NCI-H2227 (cell line): ENCODE results near the gene RALGPS2.
"Not testable (repeated sequence)": the region's sequence is repeated elsewhere in the genome, so short reads cannot be mapped to it uniquely, and the experiment has no call there.

Experiments used
- DNase-seq: peaks from one replicate; lab custom pipeline; 2025; ENCODE audit not compliant: unreplicated experiment; lab: John Stamatoyannopoulos, UW

Gene RALGPS2

DNA sequence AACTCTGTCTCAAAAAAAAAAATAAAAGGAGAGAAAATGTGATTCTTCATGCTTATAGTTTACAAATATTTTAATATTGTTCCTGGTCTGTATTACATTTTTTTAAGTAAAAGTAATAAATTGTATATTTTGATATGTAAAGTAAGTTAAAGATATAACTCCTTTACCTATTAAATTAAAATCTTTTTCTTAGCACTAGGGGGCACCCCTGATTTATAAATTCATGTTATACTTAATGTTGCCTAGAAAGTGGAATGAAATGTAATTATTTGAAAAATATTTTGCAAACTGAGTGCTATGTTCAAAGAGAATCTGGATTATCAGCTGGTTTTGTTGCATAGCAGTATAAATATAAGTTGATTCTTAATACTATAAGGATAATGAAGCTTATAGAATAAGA lies 49.2 kb downstream of the RALGPS2 start:
- peak; percentile 46 for DNase-seq

DNA sequence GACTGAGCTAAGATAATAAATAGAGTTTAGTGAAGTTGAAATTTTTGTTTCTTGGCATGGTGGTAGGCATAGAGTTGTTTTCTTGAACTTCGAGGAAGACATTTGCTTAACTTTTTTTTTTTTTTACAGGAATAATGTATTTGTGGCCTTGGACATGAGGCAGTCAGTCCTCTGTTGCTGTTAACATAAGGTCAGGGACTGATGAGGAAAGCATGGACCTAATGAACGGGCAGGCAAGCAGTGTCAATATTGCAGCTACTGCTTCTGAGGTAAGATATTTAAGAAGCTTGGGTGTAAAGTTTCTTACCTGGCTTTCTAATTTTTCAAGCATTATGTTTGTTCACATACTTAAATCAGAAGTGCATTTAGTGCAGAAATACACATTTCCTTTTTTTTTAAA lies 51.5 kb downstream of the RALGPS2 start:
- DNase-seq = no peak

DNA sequence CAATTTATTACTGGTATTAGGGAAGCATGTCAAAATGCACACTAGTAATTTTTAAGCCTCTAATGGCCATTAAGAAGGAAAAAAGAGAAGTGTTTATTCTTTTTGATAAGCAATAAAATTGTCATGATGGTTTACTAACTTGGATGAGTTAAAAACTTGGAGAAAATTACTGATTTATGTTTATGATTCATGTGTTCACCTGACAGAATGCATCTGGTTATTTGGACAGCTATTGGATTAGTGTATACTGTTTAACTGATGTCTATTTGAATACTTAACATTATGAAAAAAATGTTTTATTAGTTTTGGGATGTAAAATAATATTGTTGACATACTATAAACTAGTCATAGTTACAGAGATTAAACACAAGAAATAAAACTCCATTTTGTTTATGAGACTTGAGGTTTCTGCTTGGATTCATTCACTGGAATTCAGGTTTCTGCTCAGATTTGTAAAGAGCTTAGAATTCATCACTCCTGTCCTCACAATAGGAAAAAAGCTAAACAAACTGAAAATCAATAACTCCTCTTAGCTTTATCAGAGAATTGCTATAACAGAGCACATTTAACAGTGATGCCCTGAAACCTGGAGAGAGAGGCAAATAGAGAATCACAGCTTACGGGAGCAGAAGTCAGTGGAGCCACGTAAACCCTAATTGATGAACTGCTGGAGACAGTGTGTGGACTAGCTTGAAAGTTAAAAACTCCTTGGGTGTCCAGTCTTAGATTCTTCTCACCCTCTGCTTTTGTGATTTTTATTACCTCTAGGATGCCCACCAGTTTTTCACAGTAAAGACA lies 56.7 kb downstream of the RALGPS2 start:
- no peak for DNase-seq

DNA sequence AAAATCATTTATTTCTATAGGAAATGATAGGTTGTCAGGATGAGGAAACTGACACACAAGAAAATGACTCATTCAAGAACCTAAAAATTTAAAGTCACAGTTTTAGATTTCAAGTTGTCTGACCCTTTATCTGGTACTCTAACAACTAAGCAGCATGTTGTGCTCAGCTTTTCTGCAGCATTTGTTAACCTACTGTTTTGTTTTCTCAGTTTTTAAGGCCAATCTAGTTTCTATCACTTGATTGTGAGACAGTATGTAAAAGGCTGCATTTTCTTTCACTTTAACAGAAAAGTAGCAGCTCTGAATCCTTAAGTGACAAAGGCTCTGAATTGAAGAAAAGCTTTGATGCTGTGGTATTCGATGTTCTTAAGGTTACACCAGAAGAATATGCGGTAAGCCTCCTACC lies 59.1 kb downstream of the RALGPS2 start:
- no peak for DNase-seq

DNA sequence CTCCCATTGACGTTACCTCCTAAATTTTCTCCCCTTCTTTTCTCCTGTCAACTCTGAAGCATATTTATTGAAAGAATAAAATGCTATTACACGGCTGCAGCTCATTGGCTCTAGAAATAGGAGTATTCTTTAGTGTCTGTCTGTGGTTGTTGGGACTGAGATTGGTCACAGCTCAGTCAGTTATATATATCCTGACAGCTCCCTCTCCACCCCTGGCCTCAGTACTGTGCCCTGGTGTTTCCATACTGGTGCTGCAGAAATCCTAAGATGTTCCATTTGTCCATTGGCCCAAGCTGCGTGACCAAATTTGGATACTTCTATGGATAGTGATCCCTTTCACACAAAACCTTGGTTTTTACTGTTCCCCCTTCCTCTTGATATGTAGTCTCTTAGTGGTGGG lies 67.3 kb downstream of the RALGPS2 start:
- DNase-seq = no peak

DNA sequence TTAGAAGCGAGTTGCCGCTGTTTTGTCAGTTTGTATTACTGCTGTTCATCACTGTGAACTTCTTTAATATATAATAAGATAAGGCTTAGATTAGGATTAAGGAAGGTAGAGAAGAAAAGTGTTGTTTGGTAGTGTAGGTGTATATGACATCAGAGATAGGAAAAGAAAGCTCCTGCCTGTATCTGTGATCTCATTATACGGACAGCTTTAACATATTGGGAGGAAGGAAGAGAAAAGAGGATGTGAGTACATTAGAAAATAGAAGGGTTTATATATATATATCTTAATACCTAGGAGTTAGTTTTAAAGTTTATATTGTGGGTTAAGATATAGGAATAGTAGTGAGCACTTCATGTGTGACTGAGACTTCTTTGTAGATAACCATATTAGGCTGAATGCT lies 71.0 kb downstream of the RALGPS2 start:
- no peak for DNase-seq

DNA sequence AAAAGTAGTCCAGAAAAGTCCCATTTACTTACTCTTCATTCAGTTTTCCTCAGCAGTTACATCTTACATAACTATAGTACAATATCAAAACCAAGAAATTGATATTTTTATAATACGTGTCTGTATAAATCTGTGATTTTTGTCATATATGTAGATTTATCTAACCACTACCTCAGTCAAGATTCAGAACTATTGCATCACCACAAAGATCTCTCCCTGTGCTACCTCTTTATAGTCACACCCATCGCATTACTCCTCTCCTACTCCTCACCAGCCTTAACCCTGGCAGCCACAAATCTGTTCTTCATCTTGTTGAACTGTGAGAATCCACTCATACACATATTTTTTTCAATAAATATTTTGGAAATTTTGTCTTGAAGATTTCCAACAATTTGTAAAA lies 72.5 kb downstream of the RALGPS2 start:
- DNase-seq = no peak

DNA sequence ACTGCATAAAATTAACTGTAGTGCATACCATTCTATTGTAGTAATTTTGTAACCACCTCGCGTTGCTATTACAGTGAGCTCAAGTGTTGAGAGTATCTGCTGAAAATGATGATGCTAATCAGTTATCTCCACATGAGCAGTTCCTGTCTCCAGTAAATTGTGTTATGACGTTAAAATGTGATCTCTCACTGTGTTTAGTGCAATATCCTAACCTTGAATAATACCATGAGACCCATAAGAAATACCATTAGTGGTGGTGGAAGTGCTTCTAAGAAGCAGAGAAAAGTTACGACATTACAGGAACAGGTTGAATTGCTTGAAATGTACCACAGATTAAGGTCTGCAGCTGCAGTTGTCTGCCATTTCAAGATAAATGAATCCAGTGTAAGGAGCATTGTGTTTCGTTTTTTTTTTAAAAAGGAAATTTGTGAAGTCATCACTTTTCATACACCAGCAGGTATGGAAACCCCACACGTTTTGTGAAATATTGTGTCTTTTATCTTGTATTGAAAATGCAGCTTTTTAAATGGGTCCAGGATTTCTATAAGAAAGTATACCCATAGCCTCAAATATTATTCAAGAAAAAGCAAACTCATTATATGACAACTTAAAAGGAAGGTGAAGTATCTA lies 73.3 kb downstream of the RALGPS2 start:
- no peak for DNase-seq

DNA sequence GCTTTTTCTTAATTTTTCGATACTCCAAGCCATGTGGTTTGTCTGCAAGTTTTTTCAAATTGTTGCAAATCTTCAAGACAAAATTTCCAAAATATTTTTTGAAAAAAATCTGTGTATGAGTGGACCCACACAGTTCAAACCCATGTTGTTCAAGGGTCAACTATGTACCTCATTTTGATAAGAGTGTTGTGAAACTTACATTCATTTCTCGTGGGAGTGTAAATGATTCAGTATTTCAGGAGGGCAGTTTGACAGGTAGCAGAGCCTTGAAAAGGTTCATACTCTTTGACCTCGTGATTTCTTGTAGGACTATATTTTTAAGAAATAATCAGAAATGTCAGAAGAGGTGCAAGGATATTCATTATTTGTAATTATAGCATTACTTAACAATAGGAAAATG lies 77.8 kb downstream of the RALGPS2 start:
- DNase-seq = no peak

DNA sequence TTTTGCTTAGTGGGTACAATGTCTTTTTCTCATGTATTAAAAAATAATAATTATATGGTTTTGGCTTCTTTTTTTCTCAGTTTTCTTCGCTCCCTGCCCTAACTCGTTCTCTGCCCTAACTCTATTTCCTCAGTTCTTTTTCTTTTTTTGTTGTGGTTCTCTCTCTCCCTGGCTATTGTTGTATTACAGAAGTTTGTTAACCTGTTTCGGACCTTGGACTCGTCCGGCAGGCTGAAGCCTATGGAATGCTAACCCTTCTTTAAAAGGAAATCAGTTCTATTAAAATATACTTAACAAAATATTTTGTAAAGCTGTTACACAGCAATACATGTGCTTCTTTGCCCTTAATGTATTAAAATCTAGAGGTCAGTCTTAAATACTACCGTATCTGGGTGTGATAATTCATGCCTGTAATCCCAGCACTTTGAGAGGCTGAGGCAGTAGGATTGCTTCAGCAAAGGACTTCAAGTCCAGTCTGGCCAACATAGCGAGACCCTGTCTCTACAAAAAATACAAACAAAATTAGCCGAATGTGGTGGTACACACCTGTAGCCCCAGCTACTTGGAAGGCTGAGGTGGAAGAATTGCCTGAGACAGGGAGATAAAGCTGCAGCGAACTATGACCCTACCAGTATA lies 81.7 kb downstream of the RALGPS2 start:
- DNase-seq = no peak

DNA sequence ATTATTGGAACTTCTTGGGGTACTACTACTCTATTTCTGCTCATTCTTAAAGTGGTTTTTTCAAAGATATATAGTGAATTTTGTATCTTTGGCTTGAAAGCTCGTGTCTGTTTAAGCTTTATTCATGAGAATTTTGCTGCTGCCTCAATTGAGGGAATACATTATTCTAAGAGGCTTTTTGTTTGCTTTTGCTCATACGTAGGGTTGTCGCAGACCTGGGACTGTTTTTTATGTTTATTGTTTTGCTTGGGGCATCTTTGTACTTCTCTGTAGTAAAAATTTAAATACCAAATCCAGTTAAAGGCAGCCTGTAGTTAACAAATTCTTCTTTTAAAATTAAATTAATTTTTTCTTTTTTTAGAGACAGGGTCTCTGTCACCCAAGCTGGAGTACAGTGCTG lies 83.5 kb downstream of the RALGPS2 start:
- no peak for DNase-seq

DNA sequence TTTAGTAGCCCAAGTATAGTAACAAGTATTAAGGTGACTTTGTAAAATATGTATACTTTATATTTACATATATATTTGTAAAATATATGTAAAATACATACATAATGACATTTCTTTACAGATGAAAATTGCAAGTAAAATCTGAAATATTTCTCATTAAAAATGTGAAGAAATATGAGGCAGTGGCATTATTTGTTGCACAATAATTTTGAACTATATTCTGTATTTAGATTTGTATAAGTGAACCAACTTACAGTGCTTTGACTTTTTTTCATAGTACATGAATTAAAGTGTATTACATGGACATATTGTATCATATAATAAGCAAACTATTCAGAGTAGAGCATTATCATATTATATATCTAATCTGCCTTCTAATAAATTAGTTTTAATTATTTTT lies 85.5 kb downstream of the RALGPS2 start:
- DNase-seq = no peak

DNA sequence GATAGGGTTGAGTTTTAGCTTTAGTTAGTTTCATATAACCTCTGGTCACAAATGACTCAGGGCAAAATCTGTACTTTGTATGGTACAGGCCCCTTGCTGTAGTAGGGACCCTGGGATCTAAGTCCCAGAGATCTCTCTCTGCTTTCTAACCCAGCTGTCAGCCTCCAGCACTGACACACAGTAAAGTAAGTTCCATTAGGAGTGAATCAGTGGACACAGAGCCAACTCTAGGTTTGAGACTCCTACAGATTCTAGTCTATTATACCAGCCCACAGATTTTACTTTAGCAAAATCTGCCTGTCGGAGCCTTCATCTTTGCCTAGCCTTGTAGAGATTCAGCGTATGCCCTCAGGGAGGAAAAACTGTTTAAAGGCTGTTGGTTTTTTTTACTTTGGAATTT lies 93.4 kb downstream of the RALGPS2 start:
- DNase-seq = no peak

DNA sequence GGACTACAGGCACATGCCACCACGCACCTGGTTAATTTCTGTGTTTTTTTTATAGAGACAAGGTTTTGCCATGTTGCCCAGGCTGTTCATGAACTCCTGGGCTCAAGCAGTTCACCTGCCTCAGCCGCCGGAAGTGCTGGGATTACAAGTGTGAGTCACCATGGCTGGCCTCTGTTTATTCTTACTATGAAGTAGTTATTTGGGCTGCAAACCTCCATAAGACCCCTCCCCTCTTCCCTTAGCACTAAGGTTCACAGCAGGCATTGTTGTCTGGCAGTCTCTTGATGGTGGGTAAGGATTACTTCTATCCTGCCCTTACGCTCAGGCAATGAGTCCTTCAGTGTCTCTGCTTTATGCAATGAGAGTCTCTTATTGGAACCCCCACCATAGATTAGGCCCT lies 94.1 kb downstream of the RALGPS2 start:
- DNase-seq = peak; percentile 6

DNA sequence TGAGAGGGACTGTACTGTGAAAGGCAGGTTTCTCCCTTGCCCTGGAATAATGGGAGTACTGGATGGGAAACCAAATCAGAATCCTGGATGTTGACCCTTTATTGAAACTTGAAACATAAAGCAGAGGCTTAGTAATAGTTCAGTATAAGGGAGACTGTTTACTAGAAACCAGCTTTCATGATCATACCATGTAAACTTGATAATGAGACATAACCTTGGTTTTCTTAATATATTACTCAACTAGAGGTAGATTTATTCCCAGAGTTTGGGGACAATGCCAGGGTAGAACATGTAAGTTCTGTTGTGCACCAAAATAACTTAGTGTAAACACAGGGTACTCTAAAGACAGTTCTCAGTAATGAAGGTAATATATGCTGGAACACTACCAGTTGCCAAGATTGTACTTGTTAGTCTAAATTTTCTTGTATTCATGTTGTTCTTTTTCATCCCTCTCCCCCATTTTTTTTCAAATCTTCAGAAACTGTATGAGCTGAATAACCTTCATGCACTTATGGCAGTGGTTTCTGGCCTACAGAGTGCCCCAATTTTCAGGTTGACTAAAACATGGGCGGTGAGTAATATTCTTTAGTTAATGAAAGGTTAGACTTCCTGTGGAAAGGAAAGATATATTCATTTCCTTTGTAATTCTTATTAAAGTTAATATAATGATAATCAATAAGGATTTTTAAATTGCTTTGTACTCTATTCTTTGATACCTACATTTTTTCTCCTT lies 96.3 kb downstream of the RALGPS2 start:
- no peak for DNase-seq

DNA sequence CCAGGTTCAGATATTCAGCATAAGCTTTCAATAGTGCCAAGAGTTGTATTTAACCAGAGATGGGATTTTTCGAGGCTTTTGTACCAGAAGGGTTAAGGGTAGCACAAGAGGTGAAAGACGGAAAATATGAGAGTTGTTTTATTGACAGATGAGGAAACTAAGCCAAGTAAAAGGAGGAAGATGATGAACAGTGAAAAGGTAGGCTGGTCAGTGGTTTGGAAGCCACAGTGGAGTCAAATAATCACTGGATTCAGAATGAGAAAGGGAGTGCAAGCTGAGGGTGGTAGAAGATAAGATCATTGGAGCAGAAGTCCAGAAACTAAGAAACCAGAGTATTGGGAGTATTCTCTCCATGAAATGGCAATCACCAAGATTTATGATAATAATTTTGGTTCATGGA lies 100.1 kb downstream of the RALGPS2 start:
- no peak for DNase-seq

DNA sequence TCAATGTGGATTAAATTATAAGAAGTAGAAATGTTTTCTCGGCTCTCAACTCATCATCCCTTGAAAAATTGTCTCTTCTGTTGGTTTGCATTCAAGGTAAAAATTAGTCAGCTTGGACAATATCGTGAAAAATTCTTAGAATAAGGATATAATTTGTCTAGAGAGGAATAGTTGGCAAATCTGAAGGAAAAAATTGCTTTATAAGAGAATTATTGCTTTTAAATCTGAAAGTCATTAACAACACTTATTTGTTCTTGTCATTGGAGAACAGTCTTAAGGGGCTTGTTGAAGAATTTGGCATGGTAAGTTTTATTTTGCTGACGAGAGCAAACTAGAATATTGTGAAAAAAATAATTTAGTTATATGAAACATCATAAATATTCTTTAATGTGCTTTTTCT lies 119.4 kb downstream of the RALGPS2 start:
- no peak for DNase-seq

DNA sequence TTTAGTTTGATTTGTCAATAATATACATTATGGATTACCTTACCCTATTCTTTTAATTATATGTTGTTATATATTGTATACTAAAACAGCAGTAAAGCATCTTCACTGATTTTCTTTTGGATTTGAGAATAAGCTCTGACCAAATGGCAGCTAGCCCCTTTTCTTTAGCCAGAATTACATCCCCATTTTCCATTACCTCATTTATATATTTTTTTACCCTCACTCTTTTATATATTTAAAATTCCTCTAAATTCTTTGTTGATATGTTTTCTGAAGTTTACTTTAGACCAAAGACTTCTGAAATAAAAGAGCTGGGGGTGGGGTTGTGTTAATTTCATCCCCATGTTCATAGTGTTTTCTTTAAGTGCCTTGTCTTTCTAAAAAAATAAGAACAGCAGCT lies 121.3 kb downstream of the RALGPS2 start:
- DNase-seq = no peak

DNA sequence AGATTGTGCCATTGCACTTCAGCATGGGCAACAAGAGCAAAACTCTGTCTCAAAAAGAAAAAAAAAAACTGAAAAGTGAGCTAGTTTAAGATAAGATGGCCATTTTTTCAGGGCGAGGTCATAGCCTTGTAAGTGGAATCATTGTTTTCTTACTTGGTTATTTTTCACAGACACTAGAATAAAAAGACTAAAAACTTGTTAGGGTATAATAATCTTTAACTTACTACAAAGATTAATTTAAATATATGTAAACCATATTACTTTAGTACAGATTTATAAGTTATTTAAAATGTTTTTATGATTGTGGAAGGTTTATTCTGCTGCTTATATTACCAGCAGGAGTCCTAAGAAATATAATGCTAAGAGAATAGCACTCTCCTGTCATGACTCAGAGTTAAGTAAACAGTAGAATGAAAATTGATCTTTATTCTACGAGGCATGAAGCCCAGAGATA lies 122.4 kb downstream of the RALGPS2 start:
- no peak for DNase-seq

DNA sequence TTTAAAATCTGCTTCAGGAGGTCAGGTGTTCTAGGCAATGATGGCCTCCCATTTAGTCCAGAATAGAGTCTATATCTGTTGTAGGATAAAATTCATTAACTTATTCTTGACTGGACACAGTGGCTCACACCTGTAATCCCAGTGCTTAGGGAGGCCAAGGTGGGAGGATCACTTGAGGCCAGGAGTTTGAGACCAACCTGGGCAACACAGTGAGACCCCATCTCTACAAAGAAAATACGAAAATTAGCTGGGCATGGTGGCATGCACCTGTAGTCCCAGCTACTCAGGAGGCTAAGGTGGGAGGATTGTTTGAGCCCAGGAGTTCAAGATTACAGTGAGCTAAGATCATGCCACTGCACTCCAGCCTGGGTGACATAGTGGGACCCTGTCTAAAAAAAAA lies 122.9 kb downstream of the RALGPS2 start:
- DNase-seq = not testable (repeated sequence)

DNA sequence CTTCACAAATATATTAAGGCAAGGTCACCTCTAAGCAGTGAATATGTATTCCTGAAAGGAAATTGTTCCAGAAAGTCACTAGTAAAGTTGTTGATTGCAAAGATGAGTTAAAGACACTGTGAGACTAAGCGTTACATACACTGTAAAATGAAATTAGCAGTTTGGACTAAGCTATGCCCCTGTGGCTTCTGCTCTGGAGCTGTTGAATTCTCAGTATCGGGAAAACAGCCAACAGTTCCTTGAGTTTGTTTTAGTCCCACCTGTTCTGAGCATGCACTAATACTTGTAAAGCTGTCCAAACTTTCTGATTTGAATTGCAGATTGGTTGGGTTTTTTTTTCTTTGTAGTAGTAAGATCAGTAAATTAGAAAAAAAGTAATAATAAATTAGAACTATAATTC lies 124.9 kb downstream of the RALGPS2 start:
- DNase-seq = no peak

DNA sequence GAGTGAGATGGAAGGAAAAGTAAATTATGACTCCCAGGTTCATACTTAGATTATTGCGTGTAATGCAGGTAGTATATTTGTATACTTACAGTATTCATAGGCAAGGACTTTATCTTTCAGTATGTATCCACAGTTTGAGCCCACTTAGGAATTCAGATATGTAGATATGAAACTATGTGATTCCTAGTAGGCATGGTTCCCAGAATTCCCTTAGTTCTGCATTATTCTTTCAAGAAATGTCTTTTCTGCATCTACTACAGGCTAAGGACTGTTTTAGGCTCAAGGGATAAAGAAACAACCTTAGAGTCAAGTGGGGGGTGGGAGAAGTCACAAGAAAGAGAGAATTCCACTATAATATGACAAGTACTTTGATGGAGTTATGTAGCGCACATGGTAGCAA lies 132.1 kb downstream of the RALGPS2 start:
- DNase-seq = no peak
